Stimulated activated CD8-positive, alpha-beta memory T cell treated with anti-CD3 and anti-CD28 coated beads, Interleukin-15, amount 100 ng/mL, for 48 hours (primary cell): ENCODE measurements around the gene INMT.
"Not testable (repeated sequence)": the region's sequence is repeated elsewhere in the genome, so short reads cannot be mapped to it uniquely, and the experiment has no call there.

ENCODE experiments used
- DNase-seq, 2 donors: peaks; one replicate each; pipeline ENCODE4 v3.0.0-alpha.2; 2020; ENCODE audit warnings: low read depth in 2 of 2

Gene INMT

DNA sequence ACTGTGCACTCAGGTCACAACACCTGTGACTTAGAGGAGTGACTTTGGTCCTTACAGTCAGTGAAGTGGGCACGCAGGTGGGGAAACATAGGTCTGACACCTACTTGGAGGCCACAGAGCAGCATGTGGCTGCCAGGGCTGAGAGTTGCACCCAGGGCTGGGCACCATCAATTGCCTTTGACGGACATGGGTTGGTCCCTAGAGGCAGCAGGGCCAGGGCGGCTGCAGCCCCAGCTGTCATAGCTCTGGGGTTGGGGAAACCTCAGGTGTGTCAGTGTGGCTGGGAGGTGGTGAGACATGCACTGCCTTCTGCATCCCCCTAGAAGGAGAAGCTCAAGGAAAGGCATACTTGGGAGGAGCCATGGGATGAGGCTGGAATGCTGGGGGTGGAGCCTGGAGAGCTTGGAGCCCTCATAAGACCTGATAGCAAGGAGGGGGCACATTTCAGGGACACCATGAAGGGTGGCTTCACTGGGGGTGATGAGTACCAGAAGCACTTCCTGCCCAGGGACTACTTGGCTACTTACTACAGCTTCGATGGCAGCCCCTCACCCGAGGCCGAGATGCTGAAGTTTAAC is at the start of gene INMT:
TSS of gene INMT (plus strand) at position 440 of the 578 bp plus-strand sequence. CDS start at position 456, 16 bp downstream.
- DNase-seq: no peak

DNA sequence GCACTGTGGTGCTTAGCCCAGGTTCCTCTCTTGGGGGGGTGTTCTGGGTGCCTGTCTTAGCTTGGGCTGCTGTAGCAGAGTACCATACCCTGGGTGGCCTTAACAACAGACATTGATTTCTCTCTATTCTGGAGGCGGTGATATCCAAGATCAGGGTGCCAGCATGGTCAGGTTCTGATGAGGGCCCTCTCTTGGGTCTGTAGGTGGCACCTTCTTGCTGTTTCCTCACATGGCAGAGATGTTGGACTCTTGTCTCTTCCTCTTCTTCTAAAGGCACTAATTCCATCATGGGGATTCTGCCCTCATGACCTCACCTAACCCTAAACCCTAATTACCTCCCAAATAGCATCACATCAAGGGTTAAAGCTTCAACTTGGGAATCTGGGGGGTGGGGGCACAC is 49.7 kb upstream of the INMT start:
- no peak for DNase-seq

DNA sequence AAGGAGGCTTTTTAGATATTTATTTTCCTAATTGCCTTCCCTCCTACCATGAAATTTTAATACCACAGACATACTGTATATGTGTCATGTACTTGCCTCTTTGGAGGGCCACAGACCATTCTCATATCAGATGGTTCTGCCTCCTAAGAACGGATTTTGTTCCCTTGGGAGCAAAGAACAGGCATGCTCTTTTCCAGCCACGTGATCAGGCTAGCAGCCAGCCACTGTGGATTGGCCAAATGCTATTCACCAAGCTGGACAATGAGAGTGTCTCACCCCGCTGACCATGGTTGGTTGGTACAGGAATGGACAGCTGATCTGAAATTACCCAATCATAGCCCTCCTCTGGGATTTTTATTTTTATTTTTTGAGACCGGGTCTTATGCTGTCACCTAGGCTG is 48.2 kb upstream of the INMT start:
- DNase-seq: no peak

DNA sequence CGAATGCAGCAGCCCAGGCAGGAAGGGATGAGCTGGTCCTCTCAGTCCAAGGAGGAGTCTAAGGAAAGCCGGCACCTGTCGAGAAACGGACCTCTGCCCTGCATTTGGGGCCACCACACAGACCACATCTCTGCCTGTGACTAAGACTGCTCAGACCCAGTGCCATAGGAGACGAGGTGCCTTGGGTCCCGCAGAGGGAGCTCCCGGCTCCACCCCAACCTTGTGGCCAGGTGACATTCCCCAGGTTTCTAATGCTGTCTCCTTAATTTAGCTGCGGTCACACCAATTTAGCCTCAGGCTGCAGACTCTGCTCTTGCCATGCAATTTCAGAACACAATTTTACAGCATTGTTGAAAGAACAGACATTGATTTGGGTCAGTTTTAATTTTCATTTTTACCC is 46.9 kb upstream of the INMT start:
- no peak for DNase-seq

DNA sequence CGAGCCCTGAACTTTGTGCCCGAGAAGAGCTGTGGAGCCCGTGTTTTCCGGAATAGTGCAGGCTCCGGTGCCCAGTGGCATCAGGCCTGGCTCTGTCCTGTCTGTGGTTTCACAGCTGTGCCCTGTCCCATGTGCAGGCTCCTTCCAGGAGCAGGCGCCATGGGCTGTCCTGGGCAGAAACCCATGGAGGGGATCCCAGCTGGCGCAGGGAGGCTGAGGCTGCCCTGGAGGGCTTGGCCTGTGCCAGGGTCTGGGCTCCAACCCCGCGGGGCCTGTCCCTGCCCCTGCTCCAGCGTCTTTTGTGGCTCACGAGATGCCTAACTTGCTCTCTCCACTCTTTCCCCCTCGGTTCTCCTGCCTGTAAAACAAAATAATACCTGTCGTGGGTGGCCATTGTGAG is 46.3 kb upstream of the INMT start:
- no peak for DNase-seq

DNA sequence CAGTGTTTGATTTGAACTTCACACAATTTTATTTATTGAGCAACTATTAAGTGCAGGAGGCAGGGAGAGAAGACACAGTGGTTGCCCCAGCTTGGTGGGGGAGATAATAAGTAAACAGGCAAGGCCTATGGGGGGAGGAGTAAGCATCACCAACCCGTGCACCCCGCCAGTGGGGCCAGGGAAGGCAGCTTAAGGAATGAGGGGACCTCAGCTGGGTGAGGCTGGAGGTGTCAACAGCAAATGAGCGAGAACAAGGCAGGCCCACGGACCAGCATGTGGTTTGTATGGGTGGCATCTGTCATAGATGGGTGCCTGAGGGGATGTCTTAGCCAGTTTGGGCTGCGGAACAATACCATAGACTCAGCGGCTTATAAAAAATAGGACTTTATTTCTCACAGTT is 45.6 kb upstream of the INMT start:
- no peak for DNase-seq

DNA sequence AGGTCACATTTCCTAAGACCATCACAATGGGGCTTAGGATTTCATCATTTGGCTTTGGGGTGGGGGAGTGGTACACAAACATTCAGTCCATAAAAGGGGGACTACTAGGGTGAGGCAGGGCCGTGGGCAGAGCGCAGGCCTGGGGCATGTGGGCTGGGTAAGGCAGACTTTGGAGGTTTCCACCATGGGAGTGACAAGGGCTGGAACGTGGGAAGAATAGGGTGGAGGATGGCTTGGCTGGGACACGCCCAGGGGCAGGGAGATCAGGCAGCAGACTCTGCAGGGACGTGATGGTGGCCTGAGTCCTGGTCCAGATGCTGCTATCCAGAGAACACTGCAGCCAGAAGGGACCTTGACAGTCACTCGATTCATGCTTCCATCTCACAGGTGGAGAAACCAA is 45.0 kb upstream of the INMT start:
- DNase-seq: no peak

DNA sequence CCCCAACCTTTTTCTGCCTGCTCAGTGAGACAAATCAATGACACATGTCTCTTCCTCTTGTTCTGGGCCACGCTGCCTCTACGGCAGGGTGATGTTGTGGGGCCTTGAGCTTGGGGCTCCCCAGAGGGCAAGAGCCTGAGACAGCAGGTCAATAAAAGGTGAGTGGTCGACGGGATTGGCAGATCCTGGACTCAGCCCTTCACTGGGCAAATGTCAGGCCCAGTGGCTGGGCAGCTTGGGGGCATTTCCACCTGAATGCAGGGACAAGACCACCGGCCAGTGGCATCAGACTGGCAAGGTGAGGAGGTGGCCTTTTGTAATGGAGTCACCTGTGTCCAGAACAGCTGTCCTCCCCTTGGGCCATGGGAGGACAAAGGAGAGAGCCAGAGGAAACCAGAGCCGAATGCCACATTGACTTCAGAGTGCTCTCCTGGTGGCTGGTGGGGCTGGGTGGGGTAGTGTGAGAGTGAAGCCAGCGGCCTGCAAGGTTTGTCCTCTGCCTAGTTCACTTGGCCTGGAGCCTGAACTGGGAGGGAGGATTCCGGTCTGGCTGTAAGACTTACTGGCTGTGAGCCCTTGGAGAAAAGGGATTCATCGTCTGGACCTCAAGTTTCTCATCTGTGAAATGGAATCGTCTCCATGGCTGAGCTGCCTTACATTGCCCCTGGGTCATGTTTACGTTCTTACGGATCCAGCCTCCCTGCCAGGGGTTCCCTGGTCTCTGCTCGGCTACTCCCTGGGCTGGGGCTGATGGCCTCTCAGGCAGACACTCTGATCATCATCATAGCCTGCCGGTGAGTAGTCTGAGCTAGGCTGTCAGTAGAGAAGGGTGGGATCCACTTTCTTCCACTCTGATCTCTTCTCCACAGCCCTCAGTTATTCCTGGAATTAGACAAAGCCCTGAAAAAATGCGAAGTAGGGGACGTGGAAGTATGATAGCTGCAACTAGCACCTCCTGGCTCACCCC is 44.3 kb upstream of the INMT start:
- DNase-seq: no peak

DNA sequence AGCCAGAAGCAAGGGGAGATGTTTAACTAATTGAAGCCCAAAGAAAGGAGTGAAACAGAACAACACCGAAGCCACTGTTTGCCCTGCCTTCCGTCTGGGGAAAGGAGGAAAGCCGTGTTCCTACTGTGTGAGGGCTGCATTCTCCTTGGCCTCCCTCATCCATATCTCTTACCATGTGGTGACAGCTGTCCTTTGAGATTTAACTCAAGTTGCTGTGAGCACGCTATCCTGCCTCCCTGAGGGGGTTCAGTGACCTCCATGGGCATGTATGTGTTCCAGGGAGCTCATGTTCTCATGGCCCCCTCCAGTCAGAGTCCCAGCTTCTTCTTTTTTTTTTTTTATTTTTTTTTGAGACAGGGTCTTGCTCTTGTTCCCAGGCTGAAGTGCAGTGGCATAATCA is 43.5 kb upstream of the INMT start:
- no peak for DNase-seq

DNA sequence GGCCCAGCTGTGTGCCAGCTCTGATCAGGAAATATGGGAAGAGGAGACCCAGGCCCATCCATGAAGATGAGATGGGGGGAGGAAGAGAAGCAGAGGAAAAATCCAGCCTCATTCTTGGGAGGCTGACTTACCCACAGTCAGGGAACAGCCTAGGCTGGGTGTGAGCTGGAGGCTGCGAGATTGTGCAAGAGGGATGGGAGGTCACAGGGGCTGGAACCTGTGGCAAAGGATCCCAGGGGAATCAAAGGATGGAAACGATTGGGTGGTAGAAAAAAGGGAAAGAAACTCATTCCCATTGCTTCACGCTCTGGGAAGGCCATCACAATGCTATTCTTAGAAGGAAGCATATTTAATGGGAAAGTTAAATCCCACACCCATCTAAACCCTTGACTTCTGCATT is 43.0 kb upstream of the INMT start:
- no peak for DNase-seq

DNA sequence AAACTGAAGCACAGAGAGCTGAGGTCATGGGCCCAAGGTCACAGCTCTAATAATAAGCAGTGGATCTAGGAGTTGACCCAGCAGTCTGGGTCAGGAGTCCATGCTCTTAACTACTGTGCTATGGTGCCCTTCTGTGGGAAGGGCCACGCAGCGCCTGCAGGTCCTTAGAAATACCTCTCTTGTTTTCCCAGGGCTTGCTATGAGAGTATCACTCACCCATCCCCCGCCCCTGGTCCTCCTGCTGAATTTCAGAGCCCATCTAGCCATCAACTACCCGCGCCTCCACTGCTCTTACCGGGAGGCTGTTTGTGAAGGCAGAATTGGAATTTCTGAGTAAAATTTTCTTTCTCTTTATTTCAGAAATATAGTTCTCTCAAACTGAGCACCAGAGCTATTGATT is 42.4 kb upstream of the INMT start:
- DNase-seq: no peak

DNA sequence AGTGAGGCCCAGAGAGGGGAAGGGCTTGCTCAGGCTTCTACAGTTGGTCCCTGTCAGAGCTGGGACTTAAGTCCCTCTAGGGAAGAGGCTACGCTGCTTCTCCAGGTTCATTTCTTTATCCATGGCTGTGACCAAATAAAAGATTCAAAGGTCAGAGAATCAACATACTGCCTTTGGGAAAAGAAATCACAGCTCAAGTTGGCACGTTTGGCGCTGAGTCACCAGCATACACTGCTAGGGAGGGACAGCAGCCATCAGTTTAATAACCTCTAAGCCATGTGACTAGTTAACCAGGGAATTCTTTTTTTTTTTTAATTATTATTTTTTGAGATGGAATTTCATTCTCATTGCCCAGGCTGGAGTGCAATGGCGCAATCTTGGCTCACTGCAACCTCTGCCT is 41.3 kb upstream of the INMT start:
- no peak for DNase-seq

DNA sequence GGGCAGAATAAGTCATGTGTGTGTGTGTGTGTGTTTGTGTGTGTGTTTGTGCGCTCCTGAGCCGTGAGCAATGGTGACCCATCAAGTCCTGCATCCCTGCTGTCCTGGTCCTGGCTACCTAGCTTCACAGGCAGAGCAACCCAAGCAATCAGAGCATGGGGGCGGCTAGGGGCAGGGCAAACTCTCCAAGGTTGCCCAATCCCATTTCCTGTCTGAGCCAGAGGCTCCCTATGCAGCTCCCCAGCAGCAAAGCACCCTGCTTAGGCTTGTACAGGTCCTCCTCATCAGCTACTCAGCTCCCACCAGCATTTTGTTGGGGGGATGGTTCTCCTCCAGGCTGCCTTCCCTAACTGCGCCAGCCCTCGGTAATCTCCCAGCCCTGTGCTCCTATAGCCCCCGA is 38.5 kb upstream of the INMT start:
- no peak for DNase-seq

DNA sequence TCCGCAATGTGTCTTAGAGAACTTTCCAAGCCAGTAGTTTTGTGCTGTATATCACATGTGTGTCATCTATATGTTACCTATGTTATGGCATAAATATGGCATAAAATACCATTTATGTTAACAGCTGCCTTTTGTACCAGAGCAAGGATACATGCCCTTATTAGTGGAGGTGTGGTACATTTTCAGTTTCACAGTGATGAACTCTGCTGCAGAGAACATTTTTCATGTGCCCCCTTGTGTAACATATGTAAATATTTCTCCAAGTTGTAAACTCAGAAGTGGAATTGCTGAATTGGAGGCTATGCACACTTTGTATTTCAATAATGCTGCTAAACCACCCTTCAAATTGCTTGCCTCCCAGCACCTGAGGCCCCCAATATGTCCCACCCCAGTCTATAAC is 37.8 kb upstream of the INMT start:
- no peak for DNase-seq

DNA sequence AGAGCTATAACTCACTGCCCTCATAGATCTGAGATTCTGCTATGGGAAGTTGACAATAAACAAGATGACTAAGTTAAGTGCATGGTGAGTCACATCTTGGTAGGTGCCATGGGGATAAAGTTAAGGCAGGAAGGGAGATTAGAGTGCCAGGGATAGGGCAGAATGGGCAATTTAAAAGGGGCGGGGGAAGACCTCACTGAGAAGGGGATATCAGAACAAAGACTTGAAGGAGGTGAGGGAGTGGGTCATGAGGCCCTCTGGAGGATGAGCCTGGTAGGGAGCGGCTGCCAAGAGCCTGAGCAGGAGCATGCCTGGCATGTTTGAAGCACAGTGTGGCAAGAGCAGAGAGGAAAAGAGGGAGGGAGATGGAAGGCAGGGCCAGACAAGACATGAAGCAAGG is 34.8 kb upstream of the INMT start:
- no peak for DNase-seq

DNA sequence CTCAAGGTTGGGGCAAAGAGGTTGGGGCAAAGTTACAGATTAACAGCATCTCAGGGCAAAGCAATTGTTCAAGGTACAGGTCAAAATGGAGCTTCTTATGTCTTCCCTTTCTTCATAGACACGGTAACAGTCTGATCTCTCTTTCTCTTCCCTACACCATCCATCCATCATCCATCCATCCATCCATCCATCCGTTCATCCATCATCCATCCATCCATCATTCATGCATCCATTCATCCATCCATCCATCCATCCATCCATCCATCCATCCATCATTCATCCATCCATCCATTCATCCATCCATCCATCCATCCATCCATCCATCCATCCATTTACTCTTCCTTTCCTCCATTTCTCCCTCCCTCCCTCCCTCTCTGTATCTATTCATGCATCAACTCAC is 32.5 kb upstream of the INMT start:
- not testable (repeated sequence) for DNase-seq

DNA sequence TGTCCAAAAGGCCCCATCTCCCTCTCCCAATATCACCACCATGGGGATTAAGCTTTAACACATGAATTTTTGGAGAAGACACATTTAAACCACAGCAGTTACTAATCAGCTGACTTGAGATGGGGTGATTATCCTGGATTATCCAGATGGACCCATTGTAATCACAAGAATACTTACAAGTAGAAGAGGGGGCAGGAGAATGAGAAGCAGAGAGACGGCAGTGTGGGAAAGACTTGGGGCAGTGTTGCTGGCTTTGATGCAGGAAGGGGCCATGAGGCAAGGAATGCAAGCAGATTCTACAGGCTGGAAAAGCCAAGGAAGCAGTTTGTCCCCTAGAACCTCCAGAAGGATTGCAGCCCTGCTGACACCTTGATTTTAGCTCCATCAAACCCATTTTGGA is 30.7 kb upstream of the INMT start:
- DNase-seq: no peak

DNA sequence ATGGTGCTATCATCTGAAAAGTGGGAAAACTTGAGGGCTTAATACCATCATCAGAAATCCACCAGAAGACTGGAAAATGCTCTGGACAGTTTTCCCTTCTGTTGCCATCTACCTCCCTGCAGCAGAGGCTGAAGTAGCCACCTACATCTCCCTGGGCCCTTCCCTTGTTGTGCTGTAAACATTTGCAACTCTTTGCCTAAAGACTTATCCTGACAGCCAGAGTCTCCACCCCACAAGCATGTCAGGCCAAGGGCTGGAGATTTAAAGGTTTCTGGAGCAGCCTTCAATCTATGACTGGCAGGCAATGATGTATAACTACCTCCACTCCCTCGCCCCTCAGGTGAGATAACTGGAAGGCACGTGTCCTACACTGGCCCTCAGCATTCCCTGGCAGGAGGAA is 29.7 kb upstream of the INMT start:
- no peak for DNase-seq

DNA sequence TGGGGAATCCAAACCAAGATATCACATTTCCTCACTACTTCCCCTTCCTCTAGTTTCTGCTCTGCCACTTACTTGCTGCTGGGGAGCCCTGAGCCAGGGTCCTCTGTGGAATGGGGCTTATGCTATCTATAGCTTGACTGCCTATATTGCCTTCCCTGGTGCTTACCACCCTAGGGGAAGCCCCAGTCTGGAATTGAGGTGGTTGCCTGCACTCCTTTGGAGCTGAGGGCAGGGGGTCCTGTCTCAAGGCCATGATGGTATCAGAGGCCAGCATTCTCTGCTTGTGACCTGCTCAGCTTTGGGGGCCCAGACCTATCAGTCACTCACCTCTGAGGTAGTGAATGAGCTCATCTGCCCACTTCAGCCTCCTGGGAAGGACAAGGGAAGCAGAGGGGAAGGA is 29.3 kb upstream of the INMT start:
- no peak for DNase-seq

DNA sequence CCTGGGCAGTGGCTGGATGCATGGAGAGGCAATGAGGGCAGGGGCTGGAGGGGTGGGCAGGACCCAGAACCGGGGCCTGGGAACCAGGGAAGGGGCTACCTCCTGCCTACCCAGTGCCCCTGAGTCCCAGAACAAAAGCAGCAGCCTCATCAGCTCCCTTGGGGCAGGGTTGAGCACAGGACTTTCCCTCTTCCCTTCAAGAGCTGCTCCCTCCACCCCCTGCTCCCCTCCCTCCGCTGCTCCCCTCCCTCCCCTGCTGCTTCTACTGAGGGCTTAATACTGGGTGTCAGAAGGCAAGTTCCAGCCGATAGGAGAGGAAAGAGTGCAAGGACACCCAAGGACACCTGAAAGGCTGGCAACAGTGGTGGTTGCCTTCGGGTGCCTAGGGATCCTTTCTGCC is 28.2 kb upstream of the INMT start:
- DNase-seq: no peak

DNA sequence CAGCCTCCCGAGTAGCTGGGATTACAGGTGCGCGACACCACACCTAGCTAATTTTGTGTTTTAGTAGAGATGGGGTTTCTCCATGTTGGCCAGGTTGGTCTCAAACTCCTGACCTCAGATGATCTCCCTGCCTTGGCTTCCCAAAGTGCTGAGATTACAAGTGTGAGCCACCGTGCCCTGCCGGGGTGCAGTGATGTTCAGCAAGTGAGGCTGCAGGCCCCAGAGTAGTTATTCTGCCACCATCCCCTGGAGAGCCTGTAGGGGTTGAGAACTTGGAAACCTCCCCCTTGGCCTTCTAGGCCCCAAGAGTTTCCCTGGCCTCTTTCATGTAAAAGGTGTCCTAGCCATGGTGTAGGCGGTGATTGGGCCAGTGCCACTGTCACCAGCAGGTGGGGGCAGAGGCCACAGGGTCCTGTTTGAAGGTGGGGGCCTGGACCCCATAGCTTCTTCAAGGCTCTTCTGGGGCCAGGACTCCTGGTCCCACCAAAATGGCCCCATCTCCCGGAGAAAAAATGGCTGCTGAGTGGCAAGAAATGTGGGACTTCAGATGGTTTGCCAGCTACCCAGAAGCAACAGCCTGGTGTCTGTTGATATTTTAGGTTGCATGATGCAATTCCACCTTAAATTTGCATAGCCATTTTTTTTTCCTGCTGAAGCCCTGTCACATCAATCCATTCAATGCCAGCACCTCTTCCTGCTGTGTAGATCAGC is 25.5 kb upstream of the INMT start:
- no peak for DNase-seq

DNA sequence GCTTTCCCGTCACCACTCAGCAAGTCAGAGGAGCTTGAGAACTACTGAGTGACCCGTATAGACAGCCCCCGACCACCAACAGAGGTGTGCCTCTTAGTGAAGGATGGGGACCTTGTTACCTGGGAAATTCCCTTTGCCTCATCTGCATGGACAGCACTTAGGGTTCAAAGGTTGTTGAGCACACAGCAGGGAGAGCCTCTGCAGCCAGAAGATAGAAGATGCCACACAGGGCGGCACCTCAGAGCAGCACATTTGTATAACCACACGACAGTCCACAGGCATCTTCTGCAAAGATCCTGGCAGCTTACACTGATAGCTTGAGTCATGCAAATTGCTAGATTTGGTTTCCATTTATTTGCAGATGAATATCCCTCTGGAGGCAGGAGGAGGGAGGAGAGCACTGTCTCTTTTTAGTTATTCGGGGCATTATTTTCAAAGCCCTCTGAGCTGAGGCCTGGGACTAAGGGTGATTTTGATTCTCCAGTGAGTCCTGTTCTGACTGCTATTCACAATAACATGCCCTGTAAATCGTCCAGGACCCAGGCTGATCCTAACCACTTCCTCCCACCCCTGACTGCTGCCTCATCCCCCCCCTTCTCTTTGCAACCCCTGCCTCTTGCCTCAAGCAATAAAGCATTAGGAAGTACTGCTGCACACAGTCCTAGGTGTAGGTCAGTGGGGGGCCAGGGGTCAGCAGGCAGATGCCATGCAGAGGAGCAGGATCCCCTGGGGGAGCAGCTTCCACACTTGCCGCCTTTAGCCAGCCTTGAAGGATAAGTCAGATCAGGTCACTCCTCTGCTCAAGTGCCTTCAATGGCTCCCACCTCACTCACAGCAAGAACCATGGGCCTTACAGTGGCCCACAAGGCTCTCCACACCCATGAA is 24.6 kb upstream of the INMT start:
- no peak for DNase-seq
